GM12892 (cell line): ENCODE data around the gene RAMP1.

Experiments
- POLR2A ChIP-seq: IDR thresholded peaks from 2 replicates; pipeline ENCODE4 v1.6.1; 2011; ENCODE audit warnings: low read depth, low read length, control low read depth
- POLR2AphosphoS5 ChIP-seq: IDR thresholded peaks from 2 replicates; pipeline ENCODE4 v1.6.1; 2011; ENCODE audit warnings: low read depth, low read length, control low read depth
- TAF1 ChIP-seq: IDR thresholded peaks from 2 replicates; pipeline ENCODE4 v1.6.1; 2011; ENCODE audit warnings: low read depth, mild to moderate bottlenecking, control low read depth, low read length, borderline replicate concordance

GRCh38 chr2:237874585-237875161, 15.2 kb downstream of the RAMP1 start:
- TF ChIP-seq POLR2A (no peak), POLR2AphosphoS5 (no peak), TAF1 (no peak)
